Liver (tissue), 3 donors: Measurements from ENCODE around the gene JMJD1C.

Experiments
- EGR1 ChIP-seq, 2 donors: IDR thresholded peaks; 2 replicates each; pipeline ENCODE4 v1.6.1; 2016 to 2018; ENCODE audit warnings: antibody characterized with exemption in 2 of 2, low read depth in 2 of 2
- JUND ChIP-seq, 2 donors: IDR thresholded peaks; 2 replicates each; pipeline ENCODE4 v1.6.1; 2016; ENCODE audit warnings: antibody characterized with exemption in 2 of 2
- RAD21 ChIP-seq, 2 donors: IDR thresholded peaks; 2 replicates each; pipeline ENCODE4 v1.6.1; 2016; ENCODE audit warnings: antibody characterized with exemption in 2 of 2, mild to moderate bottlenecking in 2 of 2
- TF ChIP-seq, protein P1 (sequence below): fragments of 150-350 bp; IDR thresholded peaks from 2 replicates; pipeline ENCODE4 v1.5.1; 2017; ENCODE audit warnings: improper control_type of control experiment, low read depth, low read length; ENCODE audit not compliant: missing input control
- TF ChIP-seq, protein P2 (sequence below): IDR thresholded peaks from 2 replicates; pipeline ENCODE4 v1.6.1; 2016; ENCODE audit warnings: antibody characterized with exemption, mild to moderate bottlenecking
- TF ChIP-seq, protein P3 (sequence below): IDR thresholded peaks from 2 replicates; pipeline ENCODE4 v1.6.1; 2016; ENCODE audit warnings: antibody characterized with exemption
- donor health status: healthy.
- donor health status: healthy.

DNA sequence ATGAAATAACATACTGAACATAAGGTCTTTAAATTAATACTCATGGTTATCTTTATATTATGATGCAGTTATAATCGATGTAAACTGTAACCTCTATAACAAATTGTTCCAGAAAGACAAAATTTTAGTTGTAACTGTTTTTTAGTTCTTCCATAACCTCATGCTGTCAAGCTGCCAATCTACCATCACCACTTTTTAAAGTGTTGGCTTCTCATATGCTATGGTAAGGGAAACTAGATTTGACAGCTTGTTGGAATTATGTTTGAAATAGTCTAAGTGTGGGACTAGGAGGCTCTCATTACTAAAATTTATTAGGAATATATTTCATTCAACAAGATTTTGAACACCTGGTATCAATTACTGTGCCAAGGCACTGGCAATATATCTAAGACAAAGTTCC, 227.3 kb downstream of the JMJD1C start:
- TF ChIP-seq, protein P1, sequence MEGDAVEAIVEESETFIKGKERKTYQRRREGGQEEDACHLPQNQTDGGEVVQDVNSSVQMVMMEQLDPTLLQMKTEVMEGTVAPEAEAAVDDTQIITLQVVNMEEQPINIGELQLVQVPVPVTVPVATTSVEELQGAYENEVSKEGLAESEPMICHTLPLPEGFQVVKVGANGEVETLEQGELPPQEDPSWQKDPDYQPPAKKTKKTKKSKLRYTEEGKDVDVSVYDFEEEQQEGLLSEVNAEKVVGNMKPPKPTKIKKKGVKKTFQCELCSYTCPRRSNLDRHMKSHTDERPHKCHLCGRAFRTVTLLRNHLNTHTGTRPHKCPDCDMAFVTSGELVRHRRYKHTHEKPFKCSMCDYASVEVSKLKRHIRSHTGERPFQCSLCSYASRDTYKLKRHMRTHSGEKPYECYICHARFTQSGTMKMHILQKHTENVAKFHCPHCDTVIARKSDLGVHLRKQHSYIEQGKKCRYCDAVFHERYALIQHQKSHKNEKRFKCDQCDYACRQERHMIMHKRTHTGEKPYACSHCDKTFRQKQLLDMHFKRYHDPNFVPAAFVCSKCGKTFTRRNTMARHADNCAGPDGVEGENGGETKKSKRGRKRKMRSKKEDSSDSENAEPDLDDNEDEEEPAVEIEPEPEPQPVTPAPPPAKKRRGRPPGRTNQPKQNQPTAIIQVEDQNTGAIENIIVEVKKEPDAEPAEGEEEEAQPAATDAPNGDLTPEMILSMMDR, result no peak
- TF ChIP-seq, protein P2, sequence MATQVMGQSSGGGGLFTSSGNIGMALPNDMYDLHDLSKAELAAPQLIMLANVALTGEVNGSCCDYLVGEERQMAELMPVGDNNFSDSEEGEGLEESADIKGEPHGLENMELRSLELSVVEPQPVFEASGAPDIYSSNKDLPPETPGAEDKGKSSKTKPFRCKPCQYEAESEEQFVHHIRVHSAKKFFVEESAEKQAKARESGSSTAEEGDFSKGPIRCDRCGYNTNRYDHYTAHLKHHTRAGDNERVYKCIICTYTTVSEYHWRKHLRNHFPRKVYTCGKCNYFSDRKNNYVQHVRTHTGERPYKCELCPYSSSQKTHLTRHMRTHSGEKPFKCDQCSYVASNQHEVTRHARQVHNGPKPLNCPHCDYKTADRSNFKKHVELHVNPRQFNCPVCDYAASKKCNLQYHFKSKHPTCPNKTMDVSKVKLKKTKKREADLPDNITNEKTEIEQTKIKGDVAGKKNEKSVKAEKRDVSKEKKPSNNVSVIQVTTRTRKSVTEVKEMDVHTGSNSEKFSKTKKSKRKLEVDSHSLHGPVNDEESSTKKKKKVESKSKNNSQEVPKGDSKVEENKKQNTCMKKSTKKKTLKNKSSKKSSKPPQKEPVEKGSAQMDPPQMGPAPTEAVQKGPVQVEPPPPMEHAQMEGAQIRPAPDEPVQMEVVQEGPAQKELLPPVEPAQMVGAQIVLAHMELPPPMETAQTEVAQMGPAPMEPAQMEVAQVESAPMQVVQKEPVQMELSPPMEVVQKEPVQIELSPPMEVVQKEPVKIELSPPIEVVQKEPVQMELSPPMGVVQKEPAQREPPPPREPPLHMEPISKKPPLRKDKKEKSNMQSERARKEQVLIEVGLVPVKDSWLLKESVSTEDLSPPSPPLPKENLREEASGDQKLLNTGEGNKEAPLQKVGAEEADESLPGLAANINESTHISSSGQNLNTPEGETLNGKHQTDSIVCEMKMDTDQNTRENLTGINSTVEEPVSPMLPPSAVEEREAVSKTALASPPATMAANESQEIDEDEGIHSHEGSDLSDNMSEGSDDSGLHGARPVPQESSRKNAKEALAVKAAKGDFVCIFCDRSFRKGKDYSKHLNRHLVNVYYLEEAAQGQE, result no peak
- no peak for TF ChIP-seq RAD21 (IDR thresholded peaks at IDR 0.05)
- no peak for TF ChIP-seq JUND (IDR thresholded peaks at IDR 0.05)
- TF ChIP-seq, protein P3, sequence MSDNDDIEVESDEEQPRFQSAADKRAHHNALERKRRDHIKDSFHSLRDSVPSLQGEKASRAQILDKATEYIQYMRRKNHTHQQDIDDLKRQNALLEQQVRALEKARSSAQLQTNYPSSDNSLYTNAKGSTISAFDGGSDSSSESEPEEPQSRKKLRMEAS, result no peak
- TF ChIP-seq EGR1 (IDR thresholded peaks at IDR 0.05; ENCODE audit: low read depth in 2 of 2), result no peak
